HAP-1 (cell line): ENCODE data around the gene RABEP2.
"Not testable (repeated sequence)": the region's sequence is repeated elsewhere in the genome, so short reads cannot be mapped to it uniquely, and the experiment has no call there.

ENCODE experiments used
- DNase-seq, 2 experiments: peaks; one replicate each; pipeline ENCODE4 v3.0.0-alpha.2; 2016 to 2020; ENCODE audit warnings: low spot score in 2 of 2
- H3K27me3 ChIP-seq: fragments of 250-450 bp; sonication (Bioruptor Pico); 2 replicates; pipeline ENCODE4 v1.5.1; 2020; ENCODE audit warnings: low read depth, mild to moderate bottlenecking, moderate library complexity
- H3K36me3 ChIP-seq: fragments of 250-450 bp; sonication (Bioruptor Pico); replicated peaks from 2 replicates; pipeline ENCODE4 v1.5.1; 2020; ENCODE audit warnings: mild to moderate bottlenecking
- H3K4me1 ChIP-seq: fragments of 250-450 bp; sonication (Bioruptor Pico); 2 replicates; pipeline ENCODE4 v1.5.1; 2020; ENCODE audit warnings: mild to moderate bottlenecking
- H3K4me3 ChIP-seq: fragments of 250-450 bp; sonication (Bioruptor Pico); 2 replicates; pipeline ENCODE4 v1.5.1; 2020; ENCODE audit warnings: mild to moderate bottlenecking, moderate library complexity
- H3K9me3 ChIP-seq: fragments of 250-450 bp; sonication (Bioruptor Pico); 2 replicates; pipeline ENCODE4 v1.5.1; 2020; ENCODE audit warnings: mild to moderate bottlenecking, moderate library complexity
- in situ Hi-C: fragments of 300-500 bp; cut with MboI; formaldehyde crosslinking; loops from 3 replicates; pipeline ENCODE4 v1.14.3; 2020; ENCODE audit warnings: low sequenced_read_pairs, inconsistent platforms, mixed read lengths

Gene RABEP2

DNA sequence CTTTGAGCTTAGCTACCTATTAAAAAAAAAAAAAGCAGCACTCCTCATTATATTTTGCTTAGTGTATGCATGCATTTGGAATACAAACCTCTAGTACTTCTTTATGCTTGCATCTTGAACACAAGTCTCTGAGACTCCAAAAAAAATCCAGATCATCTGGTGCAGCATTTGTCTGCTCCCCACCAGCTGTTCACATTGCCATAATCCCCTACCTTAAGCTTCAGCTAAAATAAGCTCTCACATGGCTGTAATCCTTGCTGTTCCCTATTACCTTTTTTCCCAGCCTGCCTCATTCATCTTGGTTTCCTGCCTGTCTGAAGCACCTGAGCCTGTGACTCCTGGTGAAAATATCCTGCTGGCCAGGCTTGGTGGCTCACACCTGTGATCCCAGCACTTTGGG lies 18.2 kb upstream of the RABEP2 start:
- Histone ChIP-seq H3K36me3 (no peaks in the 10 kb centered on the region), H3K27me3 (no peaks in the 10 kb centered on the region), H3K4me3 (no peak overlapping the region), H3K4me1 (peaks cover 4% of the 10 kb centered on the region; the same call in 1 of the 2 replicates), H3K9me3 (no peaks in the 10 kb centered on the region)
- in situ Hi-C loops, result no loop called here
- DNase-seq, result no peak

DNA sequence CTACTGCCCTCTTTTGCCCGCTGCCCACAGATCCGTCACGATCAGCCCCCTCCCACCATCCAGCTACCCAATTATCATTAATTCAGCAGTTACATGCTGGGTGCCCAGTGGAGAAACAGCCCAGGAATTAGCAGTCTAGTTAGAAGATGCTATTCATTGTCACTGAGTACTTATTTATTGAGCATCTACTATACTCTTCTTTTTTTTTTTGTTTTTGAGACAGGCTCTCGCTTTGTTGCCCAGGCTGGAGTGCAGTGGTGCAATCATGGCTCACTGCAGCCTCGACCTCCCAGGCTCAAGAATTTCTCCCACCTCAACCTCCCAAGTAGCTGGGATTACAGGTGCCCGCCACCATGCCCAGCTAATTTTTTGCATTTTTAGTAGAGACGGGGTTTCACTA lies 14.8 kb upstream of the RABEP2 start:
- DNase-seq, H3K9me3 ChIP-seq, H3K27me3 ChIP-seq, in situ Hi-C loops, H3K36me3 ChIP-seq, H3K4me3 ChIP-seq, H3K4me1 ChIP-seq: not testable (repeated sequence)

DNA sequence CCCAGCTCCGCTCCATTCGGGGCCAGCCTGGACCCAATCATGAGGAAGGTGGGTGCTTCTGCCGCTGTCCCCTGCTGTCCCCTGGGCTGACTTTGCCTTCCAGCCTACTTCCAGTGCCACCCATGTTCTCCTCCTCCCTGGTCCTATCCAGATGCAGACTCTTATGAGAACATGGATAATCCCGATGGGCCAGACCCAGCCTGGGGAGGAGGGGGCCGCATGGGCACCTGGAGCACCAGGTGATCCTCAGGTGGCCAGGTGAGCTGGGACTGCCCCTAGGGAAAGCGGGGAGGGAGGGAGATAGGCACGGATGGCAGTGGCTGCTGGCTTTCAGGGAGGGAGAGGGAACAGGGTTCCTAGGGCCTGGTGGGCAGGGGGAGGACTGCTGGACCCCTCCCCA lies 13.7 kb upstream of the RABEP2 start:
- H3K4me1 ChIP-seq, result peaks cover 2% of the 10 kb centered on the region; the same call in 1 of the 2 replicates
- H3K27me3 ChIP-seq, result no peaks in the 10 kb centered on the region
- H3K4me3 ChIP-seq, result no peak overlapping the region
- no peak for DNase-seq
- in situ Hi-C loops, result no loop called here
- H3K9me3 ChIP-seq, result no peaks in the 10 kb centered on the region
- H3K36me3 ChIP-seq, result no peaks in the 10 kb centered on the region

DNA sequence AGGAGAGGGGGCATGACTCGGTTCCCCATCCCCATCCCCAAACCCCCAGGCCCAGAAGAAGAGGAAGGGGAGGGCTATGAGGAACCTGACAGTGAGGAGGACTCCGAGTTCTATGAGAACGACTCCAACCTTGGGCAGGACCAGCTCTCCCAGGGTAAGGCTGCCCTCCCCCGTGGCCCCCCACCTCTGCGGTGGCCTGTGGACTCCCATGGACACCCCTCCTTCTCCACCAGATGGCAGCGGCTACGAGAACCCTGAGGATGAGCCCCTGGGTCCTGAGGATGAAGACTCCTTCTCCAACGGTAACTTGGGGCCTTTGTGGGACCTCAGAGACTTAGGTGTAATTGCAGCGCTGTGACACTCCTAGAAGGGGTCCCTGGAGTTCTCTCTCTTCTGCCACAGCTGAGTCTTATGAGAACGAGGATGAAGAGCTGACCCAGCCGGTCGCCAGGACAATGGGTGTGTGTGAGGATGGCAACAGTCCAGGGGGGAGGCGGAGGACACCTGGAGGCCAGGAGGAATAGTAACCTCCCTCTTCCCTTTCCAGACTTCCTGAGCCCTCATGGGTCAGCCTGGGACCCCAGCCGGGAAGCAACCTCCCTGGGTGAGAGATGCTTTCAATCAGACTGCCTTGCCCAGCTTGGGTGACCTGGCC lies 12.3 kb upstream of the RABEP2 start:
- Histone ChIP-seq H3K36me3 (no peaks in the 10 kb centered on the region), H3K4me1 (peaks cover 2% of the 10 kb centered on the region; the same call in 1 of the 2 replicates), H3K4me3 (no peak overlapping the region), H3K9me3 (no peaks in the 10 kb centered on the region), H3K27me3 (no peaks in the 10 kb centered on the region)
- in situ Hi-C loops, result no loop called here
- DNase-seq, result no peak

DNA sequence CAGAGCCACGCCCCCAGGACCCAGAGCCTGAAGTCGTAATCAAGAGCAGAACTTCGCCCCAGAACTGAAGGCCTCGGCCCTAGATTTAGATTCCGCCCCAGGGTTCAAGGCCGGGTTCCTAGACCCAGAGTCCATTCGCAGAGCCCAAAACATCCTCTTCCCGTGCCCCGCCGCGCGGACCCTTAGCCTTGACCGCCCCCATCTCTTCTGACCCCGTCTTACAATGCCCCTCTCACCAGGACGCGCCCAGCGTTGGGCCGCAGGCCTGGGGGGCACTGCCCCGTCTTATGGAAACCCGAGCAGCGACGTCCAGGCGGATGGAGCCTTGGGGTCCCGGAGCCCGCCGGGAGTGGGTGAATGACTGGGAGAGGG lies 11.7 kb upstream of the RABEP2 start:
- in situ Hi-C loops, result no loop called here
- Histone ChIP-seq H3K4me3 (no peak overlapping the region), H3K4me1 (peaks cover 2% of the 10 kb centered on the region; the same call in 1 of the 2 replicates), H3K27me3 (no peaks in the 10 kb centered on the region), H3K36me3 (no peaks in the 10 kb centered on the region), H3K9me3 (no peaks in the 10 kb centered on the region)
- DNase-seq, result no peak

DNA sequence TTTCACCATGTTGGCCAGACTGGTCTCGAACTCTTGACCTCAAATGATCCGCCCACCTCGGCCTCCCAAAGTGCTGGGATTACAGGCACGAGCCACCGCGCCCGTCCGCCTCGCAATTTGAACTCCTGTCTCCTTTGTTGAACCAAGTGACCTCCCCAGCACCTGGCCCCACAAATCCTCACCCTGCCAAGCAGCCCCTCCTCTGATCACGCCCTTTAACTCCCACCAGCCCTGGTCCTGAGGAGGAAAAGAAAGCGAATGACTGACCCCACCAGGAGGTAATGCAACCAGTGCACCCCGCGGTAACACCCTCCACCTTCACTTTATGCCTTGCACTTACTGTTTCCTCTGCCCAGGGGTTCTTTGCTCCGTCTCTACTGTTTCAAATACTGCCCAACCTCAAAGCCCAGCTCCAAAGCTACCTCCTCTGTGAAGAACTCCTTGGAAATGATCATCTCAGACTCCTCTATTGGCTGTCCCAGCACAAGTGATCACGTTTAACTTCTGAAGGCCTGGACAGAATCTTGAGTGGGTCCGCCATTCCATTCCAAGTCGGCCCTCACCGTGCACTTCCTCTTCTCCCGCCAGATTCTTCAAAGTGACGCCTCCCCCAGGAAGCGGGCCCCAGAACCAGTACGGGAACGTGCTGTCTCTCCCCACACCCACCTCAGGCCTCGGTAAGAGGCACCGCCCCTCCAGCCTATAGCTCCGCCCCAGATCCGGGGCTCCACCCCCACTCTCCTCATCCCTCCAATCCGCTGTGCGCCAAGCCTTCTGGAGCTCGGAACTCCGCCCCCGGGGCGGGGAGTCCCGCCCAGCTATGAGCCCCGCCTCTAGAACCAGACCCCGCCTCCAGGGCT lies 11.1 kb upstream of the RABEP2 start:
- peak overlapping the region; percentile 21 for H3K4me3 ChIP-seq
- peaks cover 2% of the 10 kb centered on the region; the same call in 1 of the 2 replicates for H3K4me1 ChIP-seq

DNA sequence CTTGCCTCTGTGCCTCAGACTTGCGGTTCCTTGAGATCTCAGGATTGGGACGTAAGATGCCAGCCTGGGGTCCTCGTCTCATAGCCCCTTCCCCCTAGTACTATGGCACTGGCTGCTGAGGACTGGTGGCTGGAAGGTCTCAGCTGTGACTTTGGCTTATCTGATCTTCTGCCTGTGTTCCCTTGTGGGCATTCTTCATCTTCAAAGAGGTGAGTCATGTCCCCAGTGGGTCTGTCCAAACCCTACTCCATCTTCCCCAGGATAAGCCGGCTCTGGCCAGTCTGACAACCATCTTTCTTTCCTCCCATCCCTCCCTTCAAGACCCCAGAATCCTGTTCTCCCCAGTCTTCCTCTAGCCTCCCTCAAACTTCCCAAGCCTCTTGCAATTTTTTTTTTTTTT lies 10.3 kb upstream of the RABEP2 start:
- H3K9me3 ChIP-seq, result no peaks in the 10 kb centered on the region
- H3K4me3 ChIP-seq, result no peak overlapping the region
- H3K36me3 ChIP-seq, result no peaks in the 10 kb centered on the region
- no peaks in the 10 kb centered on the region for H3K27me3 ChIP-seq
- in situ Hi-C loops, result no loop called here
- H3K4me1 ChIP-seq, result peaks cover 2% of the 10 kb centered on the region; the same call in 1 of the 2 replicates
- DNase-seq, result no peak

More for the DNA sequence above, 11.1 kb upstream of the RABEP2 start:
- no peaks in the 10 kb centered on the region for H3K36me3 ChIP-seq
- H3K9me3 ChIP-seq, result no peaks in the 10 kb centered on the region
- no peaks in the 10 kb centered on the region for H3K27me3 ChIP-seq
- in situ Hi-C loops, result no loop called here
- peak; percentile 63 to 90 for DNase-seq

DNA sequence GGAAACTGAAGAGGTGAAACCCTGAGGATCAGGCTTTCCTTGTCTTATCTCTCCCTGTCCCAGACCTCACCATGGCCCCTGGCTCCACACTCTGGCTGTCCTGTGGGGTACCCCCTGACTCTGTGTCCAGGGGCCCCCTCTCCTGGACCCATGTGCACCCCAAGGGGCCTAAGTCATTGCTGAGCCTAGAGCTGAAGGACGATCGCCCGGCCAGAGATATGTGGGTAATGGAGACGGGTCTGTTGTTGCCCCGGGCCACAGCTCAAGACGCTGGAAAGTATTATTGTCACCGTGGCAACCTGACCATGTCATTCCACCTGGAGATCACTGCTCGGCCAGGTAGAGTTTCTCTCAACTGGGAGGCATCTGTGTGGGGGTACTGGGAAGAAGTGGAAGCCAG lies 8.1 kb upstream of the RABEP2 start:
- in situ Hi-C loops, result no loop called here
- Histone ChIP-seq H3K27me3 (no peaks in the 10 kb centered on the region), H3K4me1 (peaks cover 2% of the 10 kb centered on the region; the same call in 1 of the 2 replicates), H3K36me3 (no peaks in the 10 kb centered on the region), H3K4me3 (no peak overlapping the region), H3K9me3 (no peaks in the 10 kb centered on the region)
- no peak for DNase-seq

DNA sequence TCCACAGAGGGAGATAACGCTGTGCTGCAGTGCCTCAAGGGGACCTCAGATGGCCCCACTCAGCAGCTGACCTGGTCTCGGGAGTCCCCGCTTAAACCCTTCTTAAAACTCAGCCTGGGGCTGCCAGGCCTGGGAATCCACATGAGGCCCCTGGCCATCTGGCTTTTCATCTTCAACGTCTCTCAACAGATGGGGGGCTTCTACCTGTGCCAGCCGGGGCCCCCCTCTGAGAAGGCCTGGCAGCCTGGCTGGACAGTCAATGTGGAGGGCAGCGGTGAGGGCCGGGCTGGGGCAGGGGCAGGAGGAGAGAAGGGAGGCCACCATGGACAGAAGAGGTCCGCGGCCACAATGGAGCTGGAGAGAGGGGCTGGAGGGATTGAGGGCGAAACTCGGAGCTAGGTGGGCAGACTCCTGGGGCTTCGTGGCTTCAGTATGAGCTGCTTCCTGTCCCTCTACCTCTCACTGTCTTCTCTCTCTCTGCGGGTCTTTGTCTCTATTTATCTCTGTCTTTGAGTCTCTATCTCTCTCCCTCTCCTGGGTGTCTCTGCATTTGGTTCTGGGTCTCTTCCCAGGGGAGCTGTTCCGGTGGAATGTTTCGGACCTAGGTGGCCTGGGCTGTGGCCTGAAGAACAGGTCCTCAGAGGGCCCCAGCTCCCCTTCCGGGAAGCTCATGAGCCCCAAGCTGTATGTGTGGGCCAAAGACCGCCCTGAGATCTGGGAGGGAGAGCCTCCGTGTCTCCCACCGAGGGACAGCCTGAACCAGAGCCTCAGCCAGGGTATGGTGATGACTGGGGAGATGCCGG lies 7.5 kb upstream of the RABEP2 start:
- no peak overlapping the region for H3K4me3 ChIP-seq

DNA sequence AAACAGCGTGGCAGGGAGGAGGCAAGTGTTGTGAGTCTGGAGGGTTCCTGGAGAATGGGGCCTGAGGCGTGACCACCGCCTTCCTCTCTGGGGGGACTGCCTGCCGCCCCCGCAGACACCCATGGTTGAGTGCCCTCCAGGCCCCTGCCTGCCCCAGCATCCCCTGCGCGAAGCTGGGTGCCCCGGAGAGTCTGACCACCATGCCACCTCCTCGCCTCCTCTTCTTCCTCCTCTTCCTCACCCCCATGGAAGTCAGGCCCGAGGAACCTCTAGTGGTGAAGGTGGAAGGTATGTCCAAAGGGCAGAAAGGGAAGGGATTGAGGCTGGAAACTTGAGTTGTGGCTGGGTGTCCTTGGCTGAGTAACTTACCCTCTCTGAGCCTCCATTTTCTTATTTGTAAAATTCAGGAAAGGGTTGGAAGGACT lies 6.8 kb upstream of the RABEP2 start, which contains the start of gene CD19:
Gene CD19 (plus strand): TSS at position 171 of the 425 bp plus-strand sequence. CDS start 30 bp downstream, at position 201.
- H3K4me1 ChIP-seq, result peaks cover 2% of the 10 kb centered on the region; the same call in 1 of the 2 replicates
- in situ Hi-C loops, result no loop called here
- H3K9me3 ChIP-seq, result no peaks in the 10 kb centered on the region
- H3K4me3 ChIP-seq, result no peak within 1 kb of the TSS
- DNase-seq, result no peak
- H3K27me3 ChIP-seq, result no peaks in the 10 kb centered on the region
- no peaks in the 10 kb centered on the region for H3K36me3 ChIP-seq

More for the DNA sequence above, 7.5 kb upstream of the RABEP2 start:
- Histone ChIP-seq H3K4me1 (peaks cover 2% of the 10 kb centered on the region; the same call in 1 of the 2 replicates), H3K27me3 (no peaks in the 10 kb centered on the region), H3K36me3 (no peaks in the 10 kb centered on the region), H3K9me3 (no peaks in the 10 kb centered on the region)
- DNase-seq, result no peak
- in situ Hi-C loops, result no loop called here

DNA sequence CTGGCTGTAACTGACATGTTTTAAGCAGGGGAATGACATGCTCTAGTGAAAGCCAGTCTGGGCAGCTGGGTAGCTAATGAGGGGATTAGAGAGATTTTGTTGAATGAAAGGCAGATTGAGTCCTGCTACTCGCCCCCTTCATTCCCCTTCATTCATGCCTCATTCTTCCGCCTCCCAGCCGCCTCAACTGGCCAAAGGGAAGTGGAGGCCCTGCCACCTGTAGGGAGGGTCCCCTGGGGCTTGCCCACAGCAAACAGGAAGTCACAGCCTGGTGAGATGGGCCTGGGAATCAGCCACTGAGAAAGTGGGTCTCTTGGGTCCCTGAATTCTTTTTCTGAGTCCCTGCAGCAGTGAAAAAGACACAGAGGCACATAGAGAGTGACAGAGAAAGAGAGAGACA lies 5.6 kb upstream of the RABEP2 start:
- no peaks in the 10 kb centered on the region for H3K27me3 ChIP-seq
- H3K36me3 ChIP-seq, result no peaks in the 10 kb centered on the region

DNA sequence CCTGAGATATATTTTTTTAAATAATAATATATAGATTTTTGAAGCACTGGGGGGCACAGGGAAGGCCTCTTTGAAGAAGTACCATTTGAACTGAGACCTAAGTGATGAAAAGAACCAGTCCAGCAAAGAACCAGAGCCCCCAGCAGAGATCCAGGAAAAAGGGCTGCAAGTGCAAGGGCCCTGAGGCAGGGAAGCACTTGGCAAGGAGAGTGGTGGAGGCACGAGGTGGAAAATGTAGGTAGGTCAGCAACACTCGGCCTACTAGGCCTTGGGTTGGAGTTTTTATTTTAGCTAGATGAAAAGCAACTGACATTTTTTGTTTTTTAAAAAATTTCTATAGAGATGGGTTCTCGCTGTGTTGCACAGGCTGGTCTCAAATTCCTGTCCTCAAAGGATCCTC lies 5.2 kb upstream of the RABEP2 start:
- no peaks in the 10 kb centered on the region for H3K36me3 ChIP-seq
- DNase-seq, result no peak
- H3K4me1 ChIP-seq, result no peaks in the 10 kb centered on the region
- no peak overlapping the region for H3K4me3 ChIP-seq
- H3K27me3 ChIP-seq, result no peaks in the 10 kb centered on the region
- no peaks in the 10 kb centered on the region for H3K9me3 ChIP-seq
- in situ Hi-C loops, result no loop called here

More for the DNA sequence above, 5.6 kb upstream of the RABEP2 start:
- peak; percentile 24 to 55 for DNase-seq
- Histone ChIP-seq H3K4me1 (no peaks in the 10 kb centered on the region), H3K9me3 (no peaks in the 10 kb centered on the region), H3K4me3 (no peak overlapping the region)
- in situ Hi-C loops, result no loop called here

DNA sequence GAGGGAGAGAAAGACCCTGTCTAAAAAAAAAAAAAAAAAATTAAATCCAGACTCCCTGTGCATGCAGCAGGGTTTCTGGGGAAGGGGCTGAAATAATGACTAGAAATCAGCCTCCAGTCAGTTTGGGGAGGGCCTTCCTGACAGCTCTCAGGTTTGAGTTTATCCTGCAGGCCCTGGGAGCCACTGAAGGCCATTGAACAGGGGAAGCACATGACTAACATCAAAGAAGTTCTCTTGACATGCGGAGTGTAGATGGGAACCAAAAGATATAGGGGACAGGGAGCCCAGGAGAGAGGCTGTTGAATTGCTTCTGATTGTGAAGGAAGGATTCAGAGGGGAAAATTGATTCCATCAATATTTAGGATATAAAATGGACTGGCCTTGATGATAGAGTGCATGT lies 2.8 kb upstream of the RABEP2 start:
- Histone ChIP-seq H3K4me3 (no peak overlapping the region), H3K9me3 (no peaks in the 10 kb centered on the region), H3K4me1 (no peaks in the 10 kb centered on the region; the same call in 1 of the 2 replicates), H3K36me3 (no peaks in the 10 kb centered on the region), H3K27me3 (no peaks in the 10 kb centered on the region)
- in situ Hi-C loops, result no loop called here
- no peak for DNase-seq
